D721Med (cell line): ENCODE data around the gene SEMA3F.

Experiments used
- DNase-seq: peaks from one replicate; pipeline ENCODE4 v3.0.0; 2011; ENCODE audit warnings: low spot score; ENCODE audit not compliant: insufficient read length
- FAIRE-seq: peaks from 2 replicates; lab custom pipeline; 2011; peaks lifted over from hg19 to GRCh38; lab: Jason Lieb, UNC
- TF ChIP-seq, protein P1 (sequence below): IDR thresholded peaks from 2 replicates; pipeline ENCODE4 v1.5.1; 2012; ENCODE audit warnings: mild to moderate bottlenecking, control low read depth; ENCODE audit not compliant: insufficient read depth; ENCODE audit errors: missing control alignments

SEMA3F gene

DNA sequence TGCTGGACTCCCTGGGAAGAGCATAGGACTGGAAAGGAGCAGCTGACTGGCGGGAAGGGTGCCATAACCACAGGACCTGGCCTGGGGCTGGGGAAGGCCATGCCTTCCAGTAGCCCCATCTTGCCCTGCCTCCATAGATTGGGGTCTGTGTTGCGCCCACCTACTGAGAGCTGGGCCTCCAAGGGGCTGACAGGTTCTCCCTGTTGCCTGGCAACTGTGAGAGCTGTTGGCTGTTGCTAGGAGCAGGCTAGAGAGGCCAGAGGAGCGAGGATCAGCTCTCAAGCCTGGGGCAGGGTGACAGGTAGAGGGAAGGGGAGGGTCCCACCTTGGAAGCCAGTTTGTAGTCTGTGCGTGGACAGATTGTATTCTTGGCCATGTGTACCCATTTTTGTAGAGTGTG lies 78.1 kb downstream of the SEMA3F start:
- FAIRE-seq (no peak), DNase-seq (no peak)
- TF ChIP-seq, protein P1, sequence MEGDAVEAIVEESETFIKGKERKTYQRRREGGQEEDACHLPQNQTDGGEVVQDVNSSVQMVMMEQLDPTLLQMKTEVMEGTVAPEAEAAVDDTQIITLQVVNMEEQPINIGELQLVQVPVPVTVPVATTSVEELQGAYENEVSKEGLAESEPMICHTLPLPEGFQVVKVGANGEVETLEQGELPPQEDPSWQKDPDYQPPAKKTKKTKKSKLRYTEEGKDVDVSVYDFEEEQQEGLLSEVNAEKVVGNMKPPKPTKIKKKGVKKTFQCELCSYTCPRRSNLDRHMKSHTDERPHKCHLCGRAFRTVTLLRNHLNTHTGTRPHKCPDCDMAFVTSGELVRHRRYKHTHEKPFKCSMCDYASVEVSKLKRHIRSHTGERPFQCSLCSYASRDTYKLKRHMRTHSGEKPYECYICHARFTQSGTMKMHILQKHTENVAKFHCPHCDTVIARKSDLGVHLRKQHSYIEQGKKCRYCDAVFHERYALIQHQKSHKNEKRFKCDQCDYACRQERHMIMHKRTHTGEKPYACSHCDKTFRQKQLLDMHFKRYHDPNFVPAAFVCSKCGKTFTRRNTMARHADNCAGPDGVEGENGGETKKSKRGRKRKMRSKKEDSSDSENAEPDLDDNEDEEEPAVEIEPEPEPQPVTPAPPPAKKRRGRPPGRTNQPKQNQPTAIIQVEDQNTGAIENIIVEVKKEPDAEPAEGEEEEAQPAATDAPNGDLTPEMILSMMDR = no peak

DNA sequence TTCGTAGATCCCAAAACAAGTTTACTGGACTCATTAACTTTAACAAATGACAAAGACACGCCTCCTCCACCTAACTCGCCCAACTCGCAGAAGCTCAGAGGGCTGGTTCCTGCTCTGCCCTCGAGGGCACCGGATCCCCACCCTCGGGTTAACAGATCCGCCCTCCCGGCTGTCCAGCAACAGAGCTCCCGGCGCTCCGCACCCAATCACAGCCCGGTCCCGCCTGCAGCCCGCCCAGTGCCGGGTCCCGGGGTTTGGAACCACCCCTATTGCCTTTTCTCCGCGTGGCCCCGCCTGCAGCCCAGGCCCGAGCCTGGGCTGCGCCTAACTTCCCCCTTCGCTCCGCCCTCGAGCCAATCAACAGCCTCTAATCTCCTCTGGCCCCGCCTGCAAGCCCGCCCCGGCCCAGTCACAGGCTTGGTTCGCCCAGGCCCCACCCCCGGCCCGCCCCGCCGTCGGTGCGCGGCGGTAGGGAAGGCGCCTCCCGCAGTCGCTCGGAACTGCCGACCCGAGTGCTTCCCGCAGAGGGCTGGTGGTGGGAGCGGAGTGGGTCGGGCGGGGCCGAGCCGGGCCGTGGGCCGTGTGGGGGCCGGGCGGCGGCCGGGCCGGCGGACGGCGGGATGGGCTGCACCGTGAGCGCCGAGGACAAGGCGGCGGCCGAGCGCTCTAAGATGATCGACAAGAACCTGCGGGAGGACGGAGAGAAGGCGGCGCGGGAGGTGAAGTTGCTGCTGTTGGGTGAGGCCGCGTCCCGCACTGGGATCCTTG lies 80.8 kb downstream of the SEMA3F start, which contains the start of gene GNAI2:
GNAI2 (plus strand) TSS at position 489 of the 768 bp plus-strand sequence; CDS start at position 621, 132 bp downstream.
- peak; percentile 98 for DNase-seq
- TF ChIP-seq, protein P1 = no peak
- FAIRE-seq = no peak

DNA sequence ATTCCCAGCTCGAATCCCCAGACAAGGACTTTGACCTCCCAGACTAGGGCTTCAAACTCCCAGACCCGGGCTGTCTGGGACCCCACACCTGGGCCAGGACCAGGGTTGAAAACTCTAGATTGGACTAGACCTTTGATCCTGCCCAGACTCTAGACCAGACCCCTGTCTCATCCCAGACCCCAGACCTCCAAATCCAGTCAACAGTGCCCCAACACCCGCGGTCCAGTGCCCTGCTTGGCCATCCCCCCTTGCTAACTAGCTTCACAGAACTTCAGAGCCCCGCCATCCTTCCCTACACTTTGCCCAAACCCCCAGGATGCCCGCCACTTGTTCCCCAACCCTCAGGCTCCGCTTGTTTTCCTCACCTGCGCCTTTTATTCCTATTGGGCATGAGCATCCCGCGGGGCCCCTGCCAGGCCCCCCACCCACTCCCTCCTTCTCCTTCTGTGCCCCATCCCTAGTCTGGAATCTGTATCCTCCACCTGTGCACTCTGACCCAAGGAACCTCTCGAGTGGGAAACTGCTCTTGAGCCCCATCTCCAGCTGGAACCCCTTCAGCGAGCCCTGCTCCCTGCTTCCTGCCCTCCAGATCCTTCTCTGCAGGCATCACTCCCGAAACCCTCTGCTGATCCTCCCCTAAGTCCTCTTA lies 81.5 kb downstream of the SEMA3F start:
- DNase-seq (no peak), FAIRE-seq (no peak)
- TF ChIP-seq, protein P1 = no peak

DNA sequence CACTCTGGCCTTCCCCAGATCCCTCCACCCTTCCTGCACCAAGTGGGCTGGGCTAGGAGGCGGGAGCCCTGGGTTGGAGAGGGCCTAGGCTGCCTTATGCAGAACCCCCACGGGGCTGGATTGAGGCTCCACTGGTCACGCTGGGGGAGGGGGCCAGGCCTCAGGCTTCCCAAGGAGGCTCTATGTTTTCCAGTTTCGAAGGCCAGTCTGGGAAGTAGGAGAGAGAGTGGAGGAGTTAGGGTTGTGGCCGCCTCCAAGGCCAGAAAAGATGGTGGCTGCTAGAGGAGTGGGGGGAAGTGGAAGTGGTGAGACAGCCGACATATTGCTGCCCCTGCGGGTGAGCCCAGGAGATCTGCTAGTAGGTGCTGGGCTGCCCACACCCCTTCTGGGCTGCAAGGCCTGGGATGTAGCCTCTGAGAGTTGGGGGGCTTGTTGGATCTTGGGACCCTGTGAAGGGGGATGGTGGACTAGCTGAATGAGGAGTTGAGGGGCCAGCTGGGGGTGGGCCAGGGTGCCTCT lies 82.1 kb downstream of the SEMA3F start:
- TF ChIP-seq, protein P1 = no peak
- FAIRE-seq (no peak), DNase-seq (no peak)

DNA sequence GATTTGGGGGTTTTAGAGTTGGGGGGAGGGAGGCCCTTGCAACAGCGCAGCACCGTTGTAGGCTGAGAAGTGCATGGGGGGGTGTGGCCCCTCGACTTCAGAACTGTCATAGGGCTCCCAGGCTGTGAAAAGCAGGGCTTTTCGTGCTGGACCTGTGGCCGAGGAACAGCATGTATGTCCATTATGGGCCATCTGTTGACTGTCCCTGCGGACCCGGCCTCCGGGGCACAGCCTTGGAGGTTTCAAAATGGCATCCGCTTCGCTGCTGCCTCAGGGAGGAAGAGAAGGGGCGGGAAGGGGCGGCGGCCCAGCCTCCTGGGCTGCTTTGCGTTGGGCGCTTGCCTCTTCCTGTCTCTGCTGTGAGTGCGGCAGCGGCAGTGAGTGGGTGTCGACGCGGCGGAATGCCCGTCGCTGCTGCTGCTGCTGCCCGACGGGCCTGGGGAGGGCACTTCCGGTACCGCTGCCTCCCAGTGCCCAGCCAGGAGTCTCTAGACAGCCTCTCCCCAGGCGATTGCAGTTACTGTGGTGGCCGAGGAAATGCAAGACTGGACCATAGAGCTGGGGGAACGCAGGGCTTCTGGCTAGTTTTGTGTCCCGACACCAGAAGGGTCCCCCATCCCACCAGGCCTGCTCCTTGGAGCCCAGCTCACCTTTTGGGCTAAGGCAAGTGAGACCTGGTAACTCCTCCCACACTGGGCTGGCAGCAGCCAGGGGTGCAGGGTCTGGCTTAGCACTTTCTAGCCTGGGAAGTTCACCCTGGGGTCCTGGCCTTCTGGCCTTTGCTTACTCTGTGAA lies 82.8 kb downstream of the SEMA3F start:
- TF ChIP-seq, protein P1 = no peak
- no peak for DNase-seq
- no peak for FAIRE-seq

DNA sequence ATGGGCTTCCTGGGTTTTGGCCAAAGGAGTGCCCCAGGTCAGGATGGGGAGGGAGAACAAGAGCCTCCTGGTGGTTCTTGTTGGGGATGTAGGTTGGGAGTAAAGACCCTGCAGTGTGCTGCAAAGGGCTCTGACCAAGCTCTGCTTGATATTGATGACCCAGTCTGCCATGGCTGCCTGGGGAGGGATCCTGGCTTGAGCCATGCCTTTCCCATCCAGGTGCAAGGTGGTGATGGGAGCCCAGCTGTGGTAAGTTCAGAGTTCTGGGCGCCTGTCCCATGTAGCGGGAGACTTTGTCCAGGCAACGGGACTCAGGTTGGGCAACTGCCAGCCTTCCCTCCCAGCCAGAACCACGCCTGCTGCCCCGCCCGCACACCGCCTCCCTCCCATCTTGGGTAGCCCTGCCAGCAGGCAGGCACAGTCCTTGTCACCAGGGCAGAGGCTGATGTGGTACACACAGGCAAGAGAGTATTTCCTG lies 83.5 kb downstream of the SEMA3F start:
- DNase-seq (no peak), FAIRE-seq (no peak)
- TF ChIP-seq, protein P1 = no peak
